ENCODE measurements around the gene ZNF654. TPM values are rescaled to one million over a fixed set of nuclear protein-coding genes. Genes with fewer than 3 reads are reported as not detected.
"Not testable (repeated sequence)": the region's sequence is repeated elsewhere in the genome, so short reads cannot be mapped to it uniquely, and the experiment has no call there.

The ZNF654 gene
- 21.6 TPM for total RNA-seq

GRCh38 chr3:88058581-88059379 lies at the start of gene ZNF654, which contains the start of gene CGGBP1:
Gene ZNF654 (plus strand): TSS chr3:88059255. CDS start chr3:88059320, 65 bp downstream.
Gene CGGBP1 (minus strand): TSS chr3:88059005. CDS start chr3:88055976, 3,029 bp downstream.
- no peaks in the 10 kb centered on the region for H3K9me3 ChIP-seq (ENCODE audit: low read depth, low read length)
- no peaks in the 10 kb centered on the region for H3K27me3 ChIP-seq (ENCODE audit: insufficient read depth, low read length)
- H3K4me1 ChIP-seq (ENCODE audit: insufficient read depth, low read length): peaks cover 28% of the 10 kb centered on the region
- peak within 1 kb of the TSS; percentile 95 for H3K4me3 ChIP-seq (ENCODE audit: low read length)

DNA sequence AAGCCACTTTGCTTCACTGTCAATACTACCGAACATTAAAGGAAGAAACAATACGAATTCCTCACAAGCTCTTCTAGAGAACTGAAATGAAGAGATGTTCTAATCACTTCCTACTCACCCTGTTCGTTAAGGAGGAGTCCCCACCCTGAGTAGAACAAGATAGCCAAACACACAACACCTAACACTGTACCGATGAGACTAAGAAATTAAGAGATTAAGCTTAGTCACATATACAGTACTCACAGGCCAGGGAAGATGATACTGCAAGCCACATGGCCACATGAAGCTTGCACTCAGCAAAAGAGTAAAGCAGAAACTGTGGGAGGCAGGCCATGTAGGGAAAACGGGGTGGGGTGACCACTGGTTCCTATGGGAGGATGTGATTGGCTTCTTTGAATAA lies 48.2 kb upstream of the ZNF654 start:
- Histone ChIP-seq H3K9me3 (ENCODE audit: low read depth, low read length) (no peaks in the 10 kb centered on the region), H3K27me3 (ENCODE audit: insufficient read depth, low read length) (no peaks in the 10 kb centered on the region), H3K4me1 (ENCODE audit: insufficient read depth, low read length) (no peaks in the 10 kb centered on the region), H3K4me3 (ENCODE audit: low read length) (no peak overlapping the region)

- Histone ChIP-seq H3K27me3 (ENCODE audit: insufficient read depth, low read length) (no peaks in the 10 kb centered on the region), H3K4me1 (ENCODE audit: insufficient read depth, low read length) (no peaks in the 10 kb centered on the region), H3K4me3 (ENCODE audit: low read length) (no peak overlapping the region), H3K9me3 (ENCODE audit: low read depth, low read length) (no peaks in the 10 kb centered on the region)
Measured at GRCh38 chr3:88013592-88013991, 45.5 kb upstream of the ZNF654 start.

GRCh38 chr3:88015656-88016055 lies 43.4 kb upstream of the ZNF654 start:
- not testable (repeated sequence) for H3K4me3 ChIP-seq (ENCODE audit: low read length); H3K4me1 ChIP-seq (ENCODE audit: insufficient read depth, low read length); H3K27me3 ChIP-seq (ENCODE audit: insufficient read depth, low read length); H3K9me3 ChIP-seq (ENCODE audit: low read depth, low read length)

DNA sequence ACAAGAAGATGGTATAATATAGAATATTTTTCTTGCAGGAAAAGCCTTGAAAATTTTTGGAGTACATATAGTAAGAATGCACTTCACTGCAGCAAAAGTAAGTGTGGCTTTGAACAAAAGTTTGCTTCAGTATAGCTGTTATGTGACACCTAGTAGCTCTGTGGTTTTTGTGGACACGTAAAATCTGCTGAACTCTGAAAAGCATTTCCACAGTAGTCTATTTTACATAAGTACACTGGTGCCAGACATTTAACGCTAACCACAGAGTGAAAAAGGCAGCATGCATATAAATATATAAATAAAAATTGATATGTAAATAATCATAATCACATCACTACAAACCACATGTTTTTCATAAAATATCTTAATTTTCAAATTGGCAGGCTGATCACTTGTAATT lies 40.0 kb upstream of the ZNF654 start:
- Histone ChIP-seq H3K4me3 (ENCODE audit: low read length) (no peak overlapping the region), H3K4me1 (ENCODE audit: insufficient read depth, low read length) (no peaks in the 10 kb centered on the region), H3K27me3 (ENCODE audit: insufficient read depth, low read length) (no peaks in the 10 kb centered on the region), H3K9me3 (ENCODE audit: low read depth, low read length) (no peaks in the 10 kb centered on the region)

- Histone ChIP-seq H3K4me3 (ENCODE audit: low read length) (no peak overlapping the region), H3K9me3 (ENCODE audit: low read depth, low read length) (no peaks in the 10 kb centered on the region), H3K4me1 (ENCODE audit: insufficient read depth, low read length) (no peaks in the 10 kb centered on the region), H3K27me3 (ENCODE audit: insufficient read depth, low read length) (no peaks in the 10 kb centered on the region)
Measured at GRCh38 chr3:88025001-88025552, 34.0 kb upstream of the ZNF654 start.

DNA sequence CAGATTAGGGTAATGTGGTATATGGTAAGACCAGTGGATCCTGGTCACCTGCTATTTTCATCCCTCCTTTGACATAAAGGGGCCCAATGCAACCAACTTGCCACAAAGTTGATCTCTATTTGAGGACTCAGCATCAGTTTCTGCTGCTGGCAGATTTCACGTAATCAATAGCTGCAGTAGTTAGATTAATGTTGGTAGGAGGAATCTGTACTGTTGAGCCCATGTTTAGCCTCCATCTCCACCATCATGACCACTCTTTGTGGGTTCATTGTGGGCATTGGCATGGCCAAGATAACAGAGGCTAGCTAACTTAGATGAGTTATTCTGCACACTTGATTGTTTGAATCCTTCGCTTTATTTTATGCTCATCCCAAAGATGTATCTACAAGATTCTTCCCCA lies 30.2 kb upstream of the ZNF654 start:
- H3K4me1 ChIP-seq (ENCODE audit: insufficient read depth, low read length): peaks cover 4% of the 10 kb centered on the region
- H3K9me3 ChIP-seq (ENCODE audit: low read depth, low read length): no peaks in the 10 kb centered on the region
- no peak overlapping the region for H3K4me3 ChIP-seq (ENCODE audit: low read length)
- no peaks in the 10 kb centered on the region for H3K27me3 ChIP-seq (ENCODE audit: insufficient read depth, low read length)

GRCh38 chr3:88030210-88030609 lies 28.8 kb upstream of the ZNF654 start:
- peaks cover 7% of the 10 kb centered on the region for H3K4me1 ChIP-seq (ENCODE audit: insufficient read depth, low read length)
- H3K9me3 ChIP-seq (ENCODE audit: low read depth, low read length): no peaks in the 10 kb centered on the region
- no peaks in the 10 kb centered on the region for H3K27me3 ChIP-seq (ENCODE audit: insufficient read depth, low read length)
- H3K4me3 ChIP-seq (ENCODE audit: low read length): no peak overlapping the region

- peaks cover 7% of the 10 kb centered on the region for H3K4me1 ChIP-seq (ENCODE audit: insufficient read depth, low read length)
Measured at GRCh38 chr3:88031642-88032077, 27.4 kb upstream of the ZNF654 start.

DNA sequence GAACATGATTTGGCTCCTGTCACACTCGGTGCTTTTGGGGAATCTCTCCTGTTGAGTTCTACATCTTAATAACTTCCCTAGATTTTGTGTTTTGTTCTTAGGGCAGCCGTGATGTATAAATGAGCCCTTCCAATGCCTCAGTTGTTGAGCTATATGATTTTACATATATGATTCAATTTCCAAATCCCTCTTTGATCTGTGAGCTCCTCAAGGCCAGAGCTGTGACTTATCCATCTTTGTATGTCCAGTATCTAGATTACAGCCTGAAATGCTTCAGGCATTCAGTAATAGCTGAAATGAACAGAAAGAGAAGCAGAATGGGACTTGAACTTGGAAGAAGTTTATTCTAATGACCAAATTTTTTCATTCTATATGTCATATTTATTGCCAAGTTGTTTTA lies 26.8 kb upstream of the ZNF654 start:
- Histone ChIP-seq H3K4me1 (ENCODE audit: insufficient read depth, low read length) (peaks cover 7% of the 10 kb centered on the region), H3K27me3 (ENCODE audit: insufficient read depth, low read length) (no peaks in the 10 kb centered on the region), H3K4me3 (ENCODE audit: low read length) (peak overlapping the region; percentile 27), H3K9me3 (ENCODE audit: low read depth, low read length) (no peaks in the 10 kb centered on the region)

More at GRCh38 chr3:88031642-88032077, 27.4 kb upstream of the ZNF654 start:
- Histone ChIP-seq H3K27me3 (ENCODE audit: insufficient read depth, low read length) (no peaks in the 10 kb centered on the region), H3K9me3 (ENCODE audit: low read depth, low read length) (no peaks in the 10 kb centered on the region), H3K4me3 (ENCODE audit: low read length) (peak overlapping the region; percentile 27)

DNA sequence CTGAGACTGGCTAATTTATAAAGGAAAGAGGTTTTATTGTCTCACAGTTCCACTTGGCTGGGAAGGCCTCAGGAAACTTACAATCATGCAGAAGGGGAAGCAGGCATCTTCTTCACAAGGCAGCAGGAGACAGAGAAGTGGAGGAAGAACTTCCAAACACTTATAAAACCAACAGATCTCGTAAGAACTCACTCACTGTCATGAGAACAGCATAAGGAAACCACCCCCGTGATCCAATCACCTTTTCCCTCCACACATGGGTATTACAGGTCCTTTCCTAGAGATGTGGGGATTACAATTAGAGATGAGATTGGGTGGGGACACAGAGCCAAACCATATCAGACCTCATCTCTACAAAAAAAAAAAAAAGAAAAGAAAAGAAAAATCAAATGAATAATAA lies 26.0 kb upstream of the ZNF654 start:
- H3K27me3 ChIP-seq (ENCODE audit: insufficient read depth, low read length): no peaks in the 10 kb centered on the region
- no peak overlapping the region for H3K4me3 ChIP-seq (ENCODE audit: low read length)
- peaks cover 7% of the 10 kb centered on the region for H3K4me1 ChIP-seq (ENCODE audit: insufficient read depth, low read length)
- no peaks in the 10 kb centered on the region for H3K9me3 ChIP-seq (ENCODE audit: low read depth, low read length)

DNA sequence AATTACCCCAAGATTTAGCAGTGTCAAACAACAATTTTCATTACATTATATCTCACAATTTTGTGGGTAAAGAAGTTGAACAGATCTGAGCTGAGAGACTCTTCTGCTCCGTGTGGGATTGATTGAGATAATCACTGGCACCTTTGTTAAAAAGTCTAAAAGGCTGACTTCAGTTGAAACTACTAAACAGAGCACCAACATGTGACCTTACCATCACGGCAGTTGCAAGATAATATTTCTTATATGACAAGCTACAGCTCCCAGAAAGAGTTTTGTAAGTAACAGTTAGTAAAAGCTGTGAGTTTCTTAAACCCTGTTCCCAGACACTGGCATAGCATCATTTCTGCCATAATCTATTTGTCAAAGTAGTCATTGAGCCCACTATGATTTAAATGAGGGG lies 25.2 kb upstream of the ZNF654 start:
- Histone ChIP-seq H3K9me3 (ENCODE audit: low read depth, low read length) (no peaks in the 10 kb centered on the region), H3K4me1 (ENCODE audit: insufficient read depth, low read length) (peaks cover 7% of the 10 kb centered on the region), H3K27me3 (ENCODE audit: insufficient read depth, low read length) (no peaks in the 10 kb centered on the region), H3K4me3 (ENCODE audit: low read length) (no peak overlapping the region)

- Histone ChIP-seq H3K4me1 (ENCODE audit: insufficient read depth, low read length) (peaks cover 7% of the 10 kb centered on the region), H3K27me3 (ENCODE audit: insufficient read depth, low read length) (no peaks in the 10 kb centered on the region), H3K4me3 (ENCODE audit: low read length) (no peak overlapping the region), H3K9me3 (ENCODE audit: low read depth, low read length) (no peaks in the 10 kb centered on the region)
Measured at GRCh38 chr3:88034491-88035275, 24.4 kb upstream of the ZNF654 start.

DNA sequence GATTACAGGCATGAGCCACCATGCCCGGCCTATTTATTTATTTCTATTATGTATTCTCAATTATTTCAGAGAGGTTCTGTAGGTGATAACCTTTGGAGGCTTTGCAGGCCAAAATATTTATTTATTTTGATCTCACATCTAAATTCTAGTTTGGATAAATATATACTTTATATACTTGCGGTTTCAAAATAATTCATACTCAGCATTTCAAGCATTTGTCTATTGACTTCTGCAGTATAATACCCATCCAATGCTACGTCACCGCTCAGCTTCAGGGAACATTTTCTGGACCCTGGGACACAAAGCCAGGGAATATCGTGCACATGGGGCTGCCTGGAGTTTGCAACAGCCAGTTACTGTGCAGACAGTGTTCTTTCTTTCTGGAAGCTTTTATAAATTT lies 22.8 kb upstream of the ZNF654 start:
- H3K27me3 ChIP-seq (ENCODE audit: insufficient read depth, low read length): no peaks in the 10 kb centered on the region
- peaks cover 7% of the 10 kb centered on the region for H3K4me1 ChIP-seq (ENCODE audit: insufficient read depth, low read length)
- H3K4me3 ChIP-seq (ENCODE audit: low read length): no peak overlapping the region
- H3K9me3 ChIP-seq (ENCODE audit: low read depth, low read length): no peaks in the 10 kb centered on the region

- Histone ChIP-seq H3K9me3 (ENCODE audit: low read depth, low read length) (no peaks in the 10 kb centered on the region), H3K4me1 (ENCODE audit: insufficient read depth, low read length) (peaks cover 3% of the 10 kb centered on the region), H3K27me3 (ENCODE audit: insufficient read depth, low read length) (no peaks in the 10 kb centered on the region), H3K4me3 (ENCODE audit: low read length) (no peak overlapping the region)
Measured at GRCh38 chr3:88038566-88038965, 20.5 kb upstream of the ZNF654 start.

All from mononuclear cell (primary cell).